Measurements from ENCODE around the gene UTP14A.

UTP14A gene

DNA sequence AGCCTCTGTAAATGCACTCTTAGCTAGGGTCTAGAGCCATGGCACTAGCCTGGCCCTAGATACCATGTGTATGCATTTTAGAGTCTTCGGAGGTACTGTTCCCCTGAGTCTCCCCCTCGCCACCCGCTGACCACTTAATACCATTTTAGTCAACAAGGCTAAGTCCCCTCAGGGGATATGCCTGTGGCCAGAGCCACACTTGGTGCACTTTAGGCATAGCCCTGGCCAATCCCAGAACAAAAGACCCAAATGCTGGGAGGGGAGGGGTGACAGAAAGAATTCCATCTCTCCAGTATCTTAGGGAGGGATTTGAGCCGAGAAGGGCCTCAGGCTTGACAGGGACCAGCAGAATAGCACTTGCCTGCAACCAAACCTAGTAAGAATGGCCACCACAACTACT, 47.9 kb downstream of the UTP14A start:
- no peak for DNase-seq

DNA sequence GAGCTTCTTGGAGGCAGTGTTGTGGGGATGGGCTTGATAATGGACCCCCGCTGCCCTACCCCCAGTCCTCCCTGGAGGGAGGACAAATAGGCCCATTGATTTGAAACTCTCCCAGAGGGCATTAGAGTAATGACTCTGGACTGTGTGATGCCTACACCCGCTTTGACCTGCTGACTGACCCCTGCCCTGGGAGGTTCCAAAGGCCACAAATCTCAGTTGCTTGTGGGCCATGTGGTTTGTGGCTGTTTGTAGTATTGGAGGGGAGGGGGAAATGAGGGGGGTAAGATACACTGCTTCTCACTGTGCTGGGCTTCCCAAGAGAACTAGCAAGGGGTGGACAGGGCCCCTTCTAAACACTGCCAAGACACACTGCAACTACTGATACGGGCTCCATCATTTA, 48.8 kb downstream of the UTP14A start:
- no peak for DNase-seq

DNA sequence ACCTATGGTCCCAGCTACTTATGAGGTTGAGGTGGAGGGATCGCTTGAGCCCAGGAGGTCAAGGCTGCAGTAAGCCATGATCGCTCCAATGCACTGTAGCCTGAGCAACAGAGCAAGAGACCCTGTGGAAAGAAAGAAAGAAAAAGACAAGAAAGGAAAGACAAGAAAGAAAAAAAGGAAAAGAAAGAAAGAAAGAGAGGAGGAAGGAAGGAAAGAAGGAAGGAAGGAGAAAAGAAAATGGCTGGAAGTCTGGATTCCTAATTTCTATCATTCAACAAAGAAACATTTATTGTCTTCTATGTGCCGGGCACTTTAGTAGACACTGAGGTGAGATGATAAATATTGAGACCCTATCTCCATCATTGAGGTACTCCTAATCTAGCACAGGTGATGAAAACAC, 49.7 kb downstream of the UTP14A start:
- no peak for DNase-seq

DNA sequence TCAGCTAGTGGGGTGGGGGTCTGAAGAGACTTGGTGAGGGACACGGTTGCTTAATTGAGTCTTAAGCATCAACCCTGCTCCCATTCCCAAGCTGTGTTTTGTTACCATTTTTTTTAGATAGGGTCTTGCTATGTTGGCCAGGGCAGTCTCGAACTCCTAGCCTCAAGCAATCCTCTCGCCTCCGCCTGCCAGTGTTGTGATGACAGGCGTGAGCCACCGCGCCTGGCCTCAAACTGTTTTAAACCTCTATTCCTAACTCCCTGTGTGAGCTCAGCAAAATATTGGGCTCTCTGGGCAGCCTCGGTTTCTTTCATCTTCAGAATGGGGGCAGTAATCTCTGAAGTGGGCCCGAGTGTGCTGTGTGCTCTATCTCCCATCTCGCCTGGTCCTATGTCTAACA, 50.2 kb downstream of the UTP14A start:
- no peak for DNase-seq

DNA sequence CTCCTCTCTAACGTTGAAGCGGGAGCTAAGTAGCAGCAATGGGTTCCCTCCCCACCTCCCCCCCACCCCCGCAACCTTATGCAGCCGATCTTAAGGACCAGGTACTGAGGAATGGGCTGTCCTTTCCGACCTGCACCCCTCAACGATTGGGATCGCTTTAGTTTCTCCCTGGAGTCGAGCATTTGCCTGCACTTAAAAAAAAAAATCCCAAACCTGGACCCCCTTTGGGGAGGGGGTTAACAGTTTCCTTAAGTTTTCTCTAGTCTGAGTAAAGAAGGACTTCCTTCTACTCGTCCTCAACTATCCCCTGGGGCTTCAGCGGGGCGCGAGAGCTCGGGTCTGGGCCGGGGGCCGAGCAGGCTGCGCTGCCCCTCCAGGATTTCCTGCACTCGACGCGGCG, 50.8 kb downstream of the UTP14A start:
- DNase-seq: no peak

DNA sequence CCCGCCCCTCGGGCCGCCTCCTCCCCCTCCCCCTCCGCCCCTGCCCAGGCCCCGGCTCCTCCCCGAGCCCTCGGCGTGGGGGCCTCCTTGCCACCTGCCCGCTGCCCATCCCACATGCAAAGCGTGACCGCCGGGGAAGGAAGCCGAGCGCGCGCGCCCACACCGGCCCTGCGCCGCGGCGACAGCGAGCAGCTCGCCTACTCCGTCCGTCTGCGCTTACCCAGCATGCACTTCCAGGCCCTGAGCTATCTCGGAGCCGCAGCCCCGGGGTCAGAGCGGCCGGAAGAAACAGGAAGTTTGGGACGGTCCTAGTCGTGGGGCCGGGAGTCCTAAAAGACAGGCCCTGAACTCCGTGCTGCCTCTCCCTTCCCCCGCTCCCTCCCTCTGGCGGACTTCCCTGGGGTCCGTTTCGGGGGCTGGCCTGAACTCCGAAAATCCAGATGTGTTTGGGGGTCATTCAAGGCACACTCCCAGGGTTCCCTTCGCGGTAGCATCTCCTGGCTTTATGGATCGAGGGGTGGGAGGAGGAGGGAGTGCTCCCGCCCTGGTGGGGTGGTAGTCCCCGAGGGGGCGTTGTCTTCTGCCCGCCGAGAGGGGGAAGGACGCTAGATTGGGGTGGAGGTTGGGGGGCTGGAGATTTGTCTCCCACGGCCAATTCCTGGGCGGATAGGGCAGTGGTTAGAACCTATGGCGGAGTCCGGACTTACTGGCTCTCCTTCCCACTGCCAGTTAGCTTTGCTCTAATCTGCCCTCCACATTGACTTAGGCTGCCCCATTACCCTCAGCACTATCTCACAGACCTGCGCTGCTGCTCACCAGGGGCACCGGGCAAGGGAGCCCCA, 51.5 kb downstream of the UTP14A start:
- peak; percentile 50 for DNase-seq

DNA sequence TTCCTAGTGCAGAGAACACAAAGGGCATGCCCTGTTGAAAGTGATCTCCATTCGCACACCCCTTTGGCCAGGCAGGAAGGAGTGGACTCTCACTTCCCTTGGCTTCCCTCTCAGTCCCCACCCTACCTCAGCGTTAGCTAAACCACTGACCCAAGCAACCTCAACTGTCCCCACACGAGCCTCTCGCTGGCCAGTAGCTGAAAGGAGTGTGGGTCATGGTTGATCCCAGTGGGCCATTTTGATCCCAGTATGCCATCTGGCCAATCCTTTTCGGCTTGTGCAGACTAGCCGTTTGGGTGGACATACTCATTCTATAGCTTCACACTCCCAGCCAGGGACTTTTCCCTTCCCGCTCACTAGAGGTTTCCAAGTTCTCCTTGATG, 52.1 kb downstream of the UTP14A start:
- no peak for DNase-seq

DNA sequence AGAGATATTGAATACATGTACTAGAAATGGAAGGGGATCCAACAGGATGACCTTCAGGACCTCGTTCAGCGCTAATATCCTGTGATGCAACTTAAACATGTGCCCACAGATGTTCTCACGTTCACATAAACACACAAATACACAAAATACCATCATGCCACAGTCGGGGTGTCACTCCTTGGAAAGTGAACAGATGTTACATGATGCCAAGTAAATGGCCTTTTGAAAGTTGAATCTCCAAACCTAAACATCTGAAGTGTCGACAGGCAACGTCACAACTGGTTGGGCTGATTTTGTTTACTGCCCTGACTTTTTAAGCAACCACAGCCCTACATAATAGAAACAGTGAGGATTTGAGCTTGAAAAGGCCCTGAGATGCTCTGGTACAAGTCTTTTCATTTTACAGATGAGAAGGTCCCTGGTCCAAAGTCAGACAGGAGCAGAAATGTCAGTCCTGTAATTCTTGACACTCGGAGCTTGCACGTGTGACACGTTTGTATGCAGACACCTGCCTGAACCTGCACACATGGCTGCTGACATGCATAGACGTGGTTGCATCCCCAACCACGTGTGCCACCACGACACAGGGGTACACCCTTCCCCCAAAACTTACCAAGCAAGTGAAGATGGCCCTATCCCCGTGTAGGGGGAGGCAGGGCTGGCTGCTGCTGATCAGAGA, 53.0 kb downstream of the UTP14A start:
- DNase-seq: no peak

DNA sequence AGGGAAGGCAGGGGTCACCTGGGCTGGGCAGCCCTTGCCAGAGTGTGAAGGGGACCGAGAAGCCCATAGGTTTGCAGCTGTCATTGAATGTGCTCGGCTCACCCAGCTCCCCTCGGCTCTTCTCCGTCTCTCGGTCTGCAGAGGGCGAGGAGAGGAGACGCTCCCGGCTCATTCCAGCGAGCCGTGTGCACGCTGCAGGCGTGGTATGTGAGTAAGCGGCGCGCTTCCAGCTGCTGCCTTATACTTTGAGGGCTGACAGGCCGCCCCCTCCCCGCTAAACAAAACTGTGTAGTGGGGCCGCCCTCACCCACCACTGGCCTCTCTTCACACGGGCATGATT, 53.5 kb downstream of the UTP14A start:
- no peak for DNase-seq

DNA sequence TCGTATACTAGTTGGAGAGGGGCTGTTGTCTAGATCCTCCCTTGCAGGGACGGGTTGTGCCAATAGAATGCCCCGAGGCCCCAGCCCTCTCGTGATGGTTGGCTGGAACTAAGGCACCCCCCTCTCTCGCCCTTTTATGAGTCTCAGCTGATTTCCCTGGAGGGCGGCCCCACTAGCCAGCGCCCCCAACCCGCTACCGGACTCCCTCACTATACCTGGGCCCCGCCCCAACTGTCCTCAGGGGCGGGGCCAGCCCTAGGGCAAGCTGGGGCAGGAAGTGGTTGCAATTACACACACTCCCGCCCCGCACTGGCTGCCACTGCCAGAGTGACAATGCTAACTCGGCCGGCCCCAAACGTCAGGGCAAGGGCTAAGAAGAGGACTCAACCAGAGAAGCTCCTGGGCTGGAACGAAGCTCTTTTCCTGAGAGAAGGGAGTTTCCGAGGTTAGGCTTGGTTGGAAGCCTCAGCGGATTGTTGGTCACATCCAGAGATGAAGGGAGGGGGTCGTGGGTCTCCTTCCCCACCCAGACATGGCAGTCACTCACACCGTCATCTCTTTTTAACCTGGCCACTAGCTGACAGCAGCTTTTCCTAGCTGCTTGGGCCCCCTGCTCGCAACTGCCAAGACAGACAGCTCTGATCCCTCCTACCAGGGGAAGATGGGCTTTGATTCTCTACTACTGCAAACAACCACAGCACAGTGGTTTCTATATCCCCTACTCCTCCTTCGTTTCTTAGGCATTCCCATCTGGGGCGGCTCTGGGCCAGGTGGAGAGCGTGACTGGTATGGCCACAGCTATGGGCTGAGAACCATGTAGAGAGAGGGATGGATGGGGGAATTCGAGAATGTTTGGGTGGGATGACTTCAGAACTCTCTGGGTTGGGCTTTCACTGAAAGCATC, 55.5 kb downstream of the UTP14A start:
- DNase-seq: peak; percentile 45

DNA sequence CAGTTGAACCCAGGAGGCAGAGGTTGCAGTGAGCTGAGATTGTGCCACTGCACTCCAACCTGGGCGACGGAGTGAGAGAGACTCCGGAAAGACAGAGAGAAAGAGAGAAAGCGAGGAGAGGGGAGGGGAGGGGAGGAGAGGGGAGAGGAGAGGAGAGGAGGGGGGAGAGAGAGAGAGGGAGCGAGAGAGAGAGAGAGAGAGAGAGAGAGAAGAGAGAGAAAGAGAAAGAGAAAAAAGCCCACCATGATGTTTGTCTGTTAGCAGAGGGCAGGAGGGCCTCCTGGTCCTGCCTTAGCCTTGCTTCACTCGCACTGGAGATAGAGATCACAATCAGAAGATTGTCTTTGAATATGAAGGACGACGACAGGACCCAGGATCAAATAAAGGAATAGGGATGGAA, 57.8 kb downstream of the UTP14A start:
- DNase-seq: no peak

DNA sequence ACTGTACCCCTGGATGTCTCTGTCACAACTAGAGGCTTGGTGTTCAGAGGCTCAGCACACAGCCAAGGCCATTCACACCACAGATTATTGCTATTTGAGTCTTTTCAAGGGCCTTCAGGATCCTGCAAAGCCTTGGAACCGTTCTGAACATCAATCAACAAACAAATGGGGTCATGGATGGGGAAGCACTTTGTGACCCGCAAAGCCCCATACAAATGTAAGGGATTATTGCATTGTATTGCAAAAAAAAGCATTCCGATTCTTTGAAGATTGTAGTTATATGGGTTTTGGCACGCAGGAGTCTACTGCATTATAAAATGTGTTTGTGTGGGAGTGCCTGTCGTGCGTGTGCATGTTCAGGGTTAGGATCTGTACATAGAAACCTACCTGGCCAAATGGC, 59.2 kb downstream of the UTP14A start:
- no peak for DNase-seq

DNA sequence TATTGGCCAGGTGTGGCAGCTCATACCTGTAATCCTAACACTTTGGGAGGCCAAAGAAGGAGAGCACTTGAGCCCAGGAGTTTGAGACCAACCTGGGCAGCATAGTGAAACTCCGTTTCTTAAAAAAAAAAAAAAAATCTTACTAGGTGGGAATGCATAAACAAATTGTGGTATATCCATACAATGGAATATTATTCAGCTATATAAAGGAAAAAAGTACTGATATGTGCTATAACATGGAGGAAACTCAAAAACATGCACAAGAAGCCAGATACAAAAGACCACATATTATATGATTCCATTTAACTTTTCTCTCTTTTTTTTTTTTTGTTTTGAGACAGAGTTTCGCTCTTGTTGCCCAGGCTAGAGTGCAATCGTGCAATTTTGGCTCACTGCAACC, 63.0 kb downstream of the UTP14A start:
- DNase-seq: no peak

DNA sequence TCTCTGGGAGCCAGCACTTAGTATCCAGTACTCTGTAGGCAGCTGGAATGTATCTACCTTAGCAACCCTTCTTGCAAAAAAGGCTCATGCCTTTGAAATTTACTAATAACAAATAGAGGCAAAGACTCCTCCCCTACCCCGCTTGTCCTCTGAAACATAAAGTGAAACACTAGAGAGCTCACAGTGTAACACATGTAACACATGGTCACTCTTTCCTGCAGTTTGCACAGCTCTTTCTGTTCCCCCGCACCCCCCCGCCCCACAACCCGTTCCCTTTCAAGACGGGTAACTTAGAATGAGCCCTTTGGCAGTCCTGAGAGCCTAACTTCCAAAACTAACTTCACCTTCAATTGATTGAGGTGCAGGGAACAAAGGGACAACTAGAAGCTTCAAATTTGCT, 70.5 kb downstream of the UTP14A start:
- no peak for DNase-seq

Measured in NCI-H2107 (cell line).